T-helper 1 cell (primary cell): ENCODE data around the gene YLPM1.

ENCODE experiments used
- DNase-seq, 5 donors: peaks; one replicate each; pipeline ENCODE4 v3.0.0-alpha.2; 2012 to 2020

The YLPM1 gene

DNA sequence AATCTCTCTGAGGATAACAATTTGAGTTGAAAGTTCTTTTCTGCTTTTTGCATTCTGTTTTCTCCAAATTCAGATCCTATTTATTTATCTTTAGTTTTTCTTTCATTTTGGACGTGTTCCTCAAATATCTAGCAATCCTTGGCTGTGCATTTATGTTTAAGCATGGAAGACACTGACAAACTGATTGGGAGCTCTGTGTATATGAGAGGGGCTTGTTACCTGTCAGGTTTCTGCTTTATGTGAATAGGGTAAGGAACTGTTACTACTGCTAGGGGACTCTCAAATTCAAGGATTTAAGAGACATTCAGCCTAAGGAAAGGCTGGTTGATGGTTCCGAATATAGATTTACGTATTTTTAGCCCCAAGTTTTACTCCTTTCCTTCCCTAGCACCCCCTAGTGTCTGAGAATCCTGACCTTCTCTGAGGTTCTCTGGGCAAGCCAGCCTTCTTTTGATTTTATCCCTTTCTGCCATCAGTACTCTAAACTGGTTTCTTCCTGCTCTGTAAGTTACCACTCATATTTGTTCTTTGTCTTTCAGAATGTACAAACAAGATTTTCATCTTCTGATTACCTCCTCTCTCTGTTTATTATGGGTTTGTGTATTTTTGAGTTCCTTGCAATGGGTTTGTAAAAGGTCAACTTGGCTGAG, 30.5 kb downstream of the YLPM1 start:
- peak in 1 of 5 donors; percentile 23 for DNase-seq

DNA sequence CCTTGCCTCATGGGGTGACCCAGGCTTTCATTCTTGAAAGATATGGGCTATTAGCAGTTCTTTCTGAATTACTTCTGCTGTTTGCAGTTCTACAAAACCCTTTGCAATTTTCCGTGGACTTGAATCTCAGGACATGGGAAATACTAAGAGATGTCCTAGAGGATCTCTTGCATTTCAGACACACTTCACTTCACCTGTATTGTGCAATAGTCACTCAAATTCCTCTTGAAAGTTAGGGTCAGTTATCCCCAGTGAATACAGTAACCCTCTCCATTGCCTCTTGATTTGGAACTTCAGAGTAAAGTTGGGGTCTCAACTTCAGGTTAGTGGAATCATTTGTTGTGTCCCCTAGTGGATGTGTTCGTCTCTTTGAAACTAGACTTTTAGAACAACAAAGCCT, 31.8 kb downstream of the YLPM1 start:
- DNase-seq = no peak

DNA sequence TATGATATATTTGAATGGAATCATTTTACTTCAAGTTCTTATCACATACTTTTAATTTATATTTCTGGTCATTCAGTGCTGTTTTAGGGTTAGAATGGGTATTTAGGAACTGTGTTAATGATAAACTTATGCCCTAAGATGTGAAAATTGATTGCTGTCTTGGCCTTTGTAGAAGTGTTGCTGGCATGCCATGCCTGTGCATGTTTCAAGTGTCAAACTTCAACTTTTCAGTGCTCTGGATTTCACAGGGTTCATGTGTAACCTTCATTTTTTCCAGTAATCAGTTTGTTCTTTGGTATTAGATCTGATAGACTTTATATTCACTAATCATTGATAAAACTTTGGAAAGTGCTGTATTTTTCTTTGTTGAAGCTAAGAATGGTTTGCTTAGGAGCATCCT, 36.6 kb downstream of the YLPM1 start:
- DNase-seq = no peak

DNA sequence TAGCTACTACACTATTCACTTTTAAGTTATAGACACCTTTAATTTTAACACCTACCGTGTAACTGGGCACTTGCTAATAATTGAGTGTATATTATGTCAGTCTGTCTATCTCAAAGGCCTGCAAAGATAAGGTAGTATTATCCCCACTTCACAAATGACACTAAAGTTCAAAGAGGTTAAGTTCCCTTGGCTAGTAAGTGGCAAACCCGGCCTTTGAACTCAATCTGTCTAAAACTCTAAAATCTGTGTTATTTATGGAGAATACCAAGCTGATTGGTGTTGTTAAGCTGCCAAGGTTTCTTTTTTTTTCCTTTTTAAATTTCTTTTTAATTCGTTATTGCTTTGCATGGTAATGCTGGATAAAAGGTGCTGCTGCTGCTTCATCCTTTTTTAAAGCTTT, 37.7 kb downstream of the YLPM1 start:
- no peak for DNase-seq

DNA sequence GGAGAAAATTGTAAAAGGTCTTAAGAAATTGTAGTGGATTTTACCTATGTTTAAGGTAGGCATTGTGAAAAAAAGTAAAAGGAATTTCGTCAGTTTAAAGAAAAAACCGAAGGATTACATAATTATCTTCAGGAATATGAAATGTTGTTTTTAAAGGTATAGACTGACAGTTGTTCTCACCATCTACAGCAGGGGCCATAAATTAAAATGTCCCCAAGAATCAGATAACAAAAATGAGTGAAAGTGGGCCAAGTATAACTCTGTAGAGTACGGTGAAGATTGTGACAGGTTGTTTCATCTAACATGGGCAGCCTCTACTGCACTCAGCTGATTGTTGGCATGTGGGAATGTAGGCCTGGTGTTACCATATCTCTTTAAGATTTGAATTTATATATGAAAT, 38.3 kb downstream of the YLPM1 start:
- DNase-seq = no peak

DNA sequence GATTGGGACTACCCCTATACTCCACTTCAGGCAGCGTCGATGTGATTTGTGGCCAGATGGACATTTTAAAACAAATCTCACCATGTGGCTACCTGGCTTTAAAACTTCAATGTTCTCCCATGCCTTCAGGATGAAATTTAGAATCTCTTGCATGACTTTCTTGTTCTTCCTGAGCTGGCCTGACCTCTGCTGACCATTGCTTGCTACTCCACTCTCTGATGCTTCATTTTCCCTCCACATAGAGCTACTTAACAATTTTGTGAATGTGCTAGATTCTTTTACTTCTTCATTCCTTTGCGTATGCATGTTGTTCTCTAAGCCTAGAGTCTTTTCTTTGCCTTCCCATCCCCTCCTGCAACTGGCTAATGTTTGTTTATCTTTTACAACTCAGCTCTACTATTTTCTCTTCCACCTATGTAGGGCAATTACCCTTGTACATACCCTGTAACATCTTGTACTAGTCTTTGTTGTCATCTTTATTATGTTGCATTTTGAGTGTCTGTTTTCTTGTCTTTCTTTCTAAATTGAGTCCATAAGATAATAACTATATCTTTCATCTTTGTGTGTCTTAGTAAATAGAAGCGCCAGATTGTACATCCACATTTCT, 41.2 kb downstream of the YLPM1 start:
- DNase-seq = peak in 2 of 5 donors; percentile 6 to 14

DNA sequence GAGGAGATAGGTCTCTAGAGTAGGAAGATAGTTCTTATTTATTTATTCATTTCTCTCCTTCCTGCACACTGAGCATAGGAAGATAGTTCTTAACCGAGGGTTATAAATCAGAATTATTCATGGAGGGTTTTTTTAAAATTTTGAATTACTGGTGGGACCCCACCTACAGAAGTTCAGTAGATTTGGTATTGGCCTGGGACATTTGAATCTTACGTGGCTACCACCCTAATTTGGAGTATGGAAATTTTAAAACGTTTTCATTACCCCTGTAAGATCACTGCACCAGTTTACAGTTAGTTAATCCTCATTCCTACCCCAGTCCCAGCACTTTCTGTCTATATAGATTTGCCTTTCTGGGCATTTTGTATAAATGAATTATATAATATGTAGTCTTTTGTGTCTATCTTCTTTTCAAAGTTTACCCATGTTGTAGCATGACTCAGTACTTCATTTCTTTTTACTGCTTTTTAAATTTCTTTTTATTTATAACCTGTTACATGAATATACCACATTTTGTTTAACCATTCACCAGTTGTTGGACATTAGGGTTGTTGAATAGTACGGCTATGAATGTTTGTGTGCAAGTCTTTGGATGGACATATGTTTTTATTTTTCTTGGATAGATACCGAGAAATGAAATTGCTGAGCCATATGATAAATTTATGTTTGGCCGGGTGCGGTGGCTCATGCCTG, 44.9 kb downstream of the YLPM1 start:
- DNase-seq = no peak

DNA sequence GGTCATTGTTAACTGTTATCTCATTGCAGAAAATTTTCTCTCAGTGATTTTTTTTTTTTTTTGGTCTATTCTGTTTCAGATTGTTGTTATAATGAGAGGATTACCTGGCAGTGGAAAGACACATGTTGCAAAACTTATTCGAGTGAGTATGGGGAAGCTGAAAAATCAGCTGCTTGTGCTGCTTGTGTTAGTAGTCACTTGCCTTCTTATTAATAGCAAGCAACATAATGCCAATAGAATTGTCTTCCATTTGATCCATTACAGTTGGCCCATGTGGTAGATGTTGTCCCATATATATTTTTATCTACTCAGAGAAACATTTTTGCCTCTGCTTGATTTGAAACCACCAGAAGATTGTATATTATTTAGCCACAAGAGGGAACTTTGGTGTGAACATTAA, 53.0 kb downstream of the YLPM1 start:
- no peak for DNase-seq

DNA sequence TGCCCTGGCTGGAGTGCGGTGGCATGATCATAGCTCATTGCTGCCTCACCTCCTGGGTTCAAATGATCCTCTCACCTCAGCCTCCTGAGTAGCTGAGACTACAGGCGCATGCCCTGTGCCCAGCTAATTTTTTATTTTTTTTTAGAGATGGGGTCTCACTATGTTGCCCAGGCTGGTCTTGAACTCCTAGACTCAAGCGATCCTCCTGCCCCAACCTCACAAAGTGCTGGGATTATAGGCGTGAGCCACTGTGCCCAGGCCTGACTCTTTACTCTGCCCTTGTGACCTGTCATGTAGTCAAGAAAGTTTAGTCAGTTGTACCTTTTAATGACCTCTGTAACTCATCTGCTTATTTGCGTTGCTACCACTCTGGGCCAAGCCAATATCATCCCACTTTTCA, 57.2 kb downstream of the YLPM1 start:
- no peak for DNase-seq

DNA sequence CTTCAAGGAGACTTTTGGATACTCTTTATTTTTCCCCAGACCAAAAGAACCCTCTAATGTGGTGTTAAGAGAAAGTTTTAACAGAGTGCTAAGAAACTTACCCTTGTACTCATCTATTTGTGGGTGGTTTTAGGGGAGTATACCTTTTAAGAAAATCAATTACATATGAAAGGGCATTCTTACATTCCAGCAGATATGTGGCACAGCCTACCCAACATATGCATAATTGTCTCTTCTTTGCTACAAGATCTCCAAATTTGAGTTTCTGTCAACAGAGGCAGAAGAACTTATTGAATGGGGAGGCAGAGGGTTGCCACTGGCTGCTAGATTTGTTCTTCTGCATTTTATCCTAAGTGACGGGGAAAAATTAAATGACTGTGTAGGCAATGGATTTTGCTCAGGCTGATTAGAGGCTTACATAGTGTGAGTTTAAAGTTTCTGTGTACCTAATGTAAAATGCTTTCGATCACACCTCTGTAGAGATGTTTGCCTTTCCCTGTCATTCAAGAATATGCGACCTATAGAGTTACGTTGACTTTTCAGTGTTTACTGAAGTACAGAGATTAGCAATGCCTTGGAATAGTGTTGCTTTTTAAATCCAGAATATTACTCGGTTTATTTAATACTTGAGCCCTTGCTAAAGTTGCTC, 58.3 kb downstream of the YLPM1 start:
- no peak for DNase-seq

DNA sequence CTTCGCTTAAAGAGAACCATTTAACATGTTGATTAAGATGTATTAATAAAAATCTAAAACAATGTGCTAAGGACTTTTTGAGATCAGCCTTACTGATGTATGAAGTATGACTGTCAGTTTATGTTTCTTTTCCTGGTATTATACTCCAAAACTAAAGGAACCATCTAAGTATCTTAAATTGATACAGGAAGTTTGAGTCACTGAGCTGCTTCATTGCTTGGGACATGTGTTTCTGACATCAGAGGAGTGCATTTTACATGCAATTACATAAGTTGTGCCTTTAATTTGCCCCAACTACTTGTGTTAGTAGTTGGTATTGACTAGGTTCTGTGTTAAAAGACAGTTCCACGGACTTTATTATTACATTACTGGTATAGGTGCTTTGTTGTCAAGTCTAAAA, 61.9 kb downstream of the YLPM1 start:
- no peak for DNase-seq

DNA sequence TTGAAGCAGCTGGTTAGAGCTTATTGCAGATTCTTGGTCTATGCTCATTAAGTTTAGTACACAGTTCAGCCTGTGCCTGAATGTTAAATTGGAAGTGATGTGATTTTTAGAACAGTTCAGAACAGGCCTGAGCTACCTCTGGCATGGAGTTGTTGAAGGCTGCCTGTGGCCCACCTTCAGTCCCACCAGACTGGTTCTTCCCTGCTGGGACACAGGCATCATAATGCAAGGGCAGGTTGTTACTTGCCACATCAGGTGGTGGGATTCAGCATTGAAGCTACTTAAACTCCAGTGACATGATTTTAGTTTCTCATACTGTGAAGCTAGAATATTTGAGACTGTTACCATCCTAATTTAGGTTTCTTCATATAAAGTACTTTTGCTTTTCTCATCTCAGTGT, 63.5 kb downstream of the YLPM1 start:
- no peak for DNase-seq

DNA sequence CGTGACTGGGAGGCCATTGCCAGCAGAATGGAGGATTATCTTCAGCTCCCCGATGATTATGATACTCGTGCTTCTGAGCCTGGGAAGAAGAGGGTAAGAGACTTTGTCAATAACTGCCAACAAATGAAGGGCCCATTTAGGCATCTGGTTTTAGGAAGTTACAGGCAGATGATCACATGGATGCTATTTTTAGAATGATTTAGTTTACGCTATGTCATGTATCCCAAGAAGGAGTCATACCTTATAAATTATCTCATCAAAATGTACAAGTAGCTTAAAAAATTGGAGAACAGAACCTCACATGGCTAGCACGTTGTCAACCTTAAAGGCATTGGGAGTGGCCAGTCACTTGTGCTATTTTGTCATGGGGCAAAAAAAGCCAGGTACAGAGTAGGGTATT, 66.1 kb downstream of the YLPM1 start:
- DNase-seq = no peak

DNA sequence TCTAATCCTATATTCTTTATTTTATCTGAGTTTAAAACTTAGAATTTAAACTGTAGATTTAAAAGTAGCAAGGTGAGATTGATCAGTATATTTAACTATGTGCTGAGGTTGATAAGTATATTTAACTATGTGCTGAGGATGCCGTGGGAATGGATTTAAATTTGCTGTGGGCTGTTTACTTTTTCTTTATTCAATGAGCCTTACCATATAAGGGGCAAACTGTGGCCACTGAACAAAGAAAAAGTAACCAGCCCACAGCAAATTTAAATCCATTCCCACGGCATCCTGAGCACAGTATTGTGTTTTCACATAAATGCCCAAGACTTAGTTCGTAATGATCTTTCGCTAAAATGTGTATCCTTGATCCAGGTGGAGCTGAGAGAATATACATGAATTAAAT, 69.7 kb downstream of the YLPM1 start:
- no peak for DNase-seq

DNA sequence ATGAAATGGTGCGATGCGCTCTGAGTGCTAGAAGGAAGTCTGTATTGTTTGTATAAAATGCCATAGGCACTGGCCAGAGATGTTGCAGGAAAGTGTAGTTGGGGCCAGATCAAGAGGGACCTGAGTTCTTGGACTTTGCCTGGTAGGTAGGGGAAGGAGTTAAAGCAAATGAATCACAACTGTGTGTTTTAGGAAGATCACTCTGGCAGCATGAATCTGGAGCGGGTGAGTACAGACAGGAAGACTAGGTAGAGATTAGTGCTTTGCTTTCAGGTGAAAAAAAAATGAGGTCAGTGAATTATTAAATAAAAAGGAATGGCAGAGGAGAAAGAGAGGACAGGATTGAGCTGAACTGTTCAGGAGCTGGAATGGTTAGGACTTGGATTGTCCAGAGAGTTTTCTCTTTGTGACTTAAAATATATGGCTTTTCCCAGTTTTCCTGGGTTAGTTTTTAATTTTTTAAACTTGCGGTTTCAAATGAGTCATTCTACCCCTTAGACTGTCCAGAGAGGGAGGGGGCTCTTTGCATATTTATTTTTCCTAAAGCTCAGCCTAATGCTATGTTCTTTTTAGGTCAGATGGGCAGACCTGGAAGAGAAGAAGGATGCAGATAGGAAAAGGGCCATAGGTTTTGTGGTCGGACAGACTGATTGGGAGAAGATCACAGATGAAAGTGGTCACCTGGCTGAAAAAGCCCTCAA, 71.7 kb downstream of the YLPM1 start:
- no peak for DNase-seq

DNA sequence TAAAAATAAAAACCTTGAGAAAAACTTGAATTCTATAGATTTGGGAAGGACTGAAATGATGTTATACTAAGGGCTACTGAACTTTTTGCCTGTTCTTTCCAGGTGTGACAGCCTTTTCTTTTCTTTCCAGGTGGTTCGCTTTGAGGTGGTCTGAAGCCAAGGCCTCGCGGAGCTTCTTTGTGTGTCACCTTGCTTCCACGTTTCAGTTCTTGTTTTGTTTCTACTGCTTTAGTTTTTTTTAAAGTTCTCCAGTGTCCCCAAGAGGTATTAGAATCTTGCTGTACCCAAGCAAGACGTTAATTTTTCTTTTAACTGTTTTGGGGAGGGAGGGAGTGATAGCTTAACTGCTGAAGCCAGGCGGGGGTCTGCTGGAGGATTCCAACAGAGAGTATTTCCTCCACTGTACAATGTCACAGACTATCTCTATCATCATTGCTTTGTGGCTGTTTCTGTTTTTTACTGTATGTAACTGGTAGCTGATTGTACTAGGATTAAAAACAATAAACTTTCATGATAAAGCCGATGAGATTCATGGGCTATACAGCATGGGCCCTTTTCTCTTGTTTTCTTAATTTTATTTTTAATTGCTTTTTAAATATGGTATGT, 72.6 kb downstream of the YLPM1 start:
- DNase-seq = no peak

DNA sequence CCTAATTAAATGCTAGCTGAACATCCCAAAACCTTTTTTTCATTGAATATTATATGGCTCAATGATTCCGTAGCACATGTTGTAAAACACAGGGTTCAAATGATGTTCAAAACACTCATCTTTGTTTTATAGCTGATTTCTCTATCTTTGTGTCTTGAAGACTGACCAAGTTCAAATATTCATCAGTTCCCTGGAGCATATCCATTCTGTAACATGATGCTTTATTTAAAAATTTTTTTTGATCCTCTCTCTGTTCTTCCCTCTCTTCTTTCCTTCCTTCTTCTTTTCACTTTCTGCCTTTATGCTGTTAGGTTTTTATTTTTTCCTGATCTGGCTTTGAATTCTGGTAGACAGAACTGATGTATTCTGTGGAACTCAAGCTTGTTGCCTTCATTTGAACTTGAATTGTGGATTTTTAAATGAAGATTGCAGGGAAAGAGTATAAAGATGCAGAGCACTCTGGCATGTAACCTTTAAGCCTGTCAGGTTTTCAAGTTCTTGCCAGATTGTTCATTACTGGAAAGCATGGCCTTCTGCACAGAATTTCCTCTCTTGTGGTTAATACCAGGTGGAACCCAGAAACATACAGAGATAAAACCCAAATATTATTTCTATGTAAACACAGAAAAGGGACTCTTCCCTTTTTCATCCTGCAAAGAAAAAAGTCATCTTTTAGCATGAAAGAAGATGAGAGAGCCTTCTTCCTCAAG, 73.3 kb downstream of the YLPM1 start:
- DNase-seq = no peak

DNA sequence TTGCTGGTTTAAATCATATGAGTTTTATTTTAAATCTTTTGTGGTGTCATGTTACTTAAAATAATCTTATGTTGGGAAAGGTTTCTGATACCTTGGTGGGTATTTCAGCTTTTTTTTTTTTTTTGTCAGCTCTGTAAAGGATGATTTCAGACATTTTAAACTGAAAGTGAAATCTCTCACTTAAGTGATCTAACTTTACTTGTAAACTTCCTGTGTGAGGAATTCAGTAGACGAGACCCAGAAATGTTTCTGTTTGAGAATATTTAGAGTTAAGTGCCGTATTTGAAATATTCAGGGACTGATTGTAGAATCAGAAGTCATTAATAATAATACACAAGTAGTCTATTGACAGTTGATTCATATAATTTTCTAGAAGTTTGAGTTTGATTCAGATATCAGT, 75.0 kb downstream of the YLPM1 start:
- DNase-seq = peak in 1 of 5 donors; percentile 42

DNA sequence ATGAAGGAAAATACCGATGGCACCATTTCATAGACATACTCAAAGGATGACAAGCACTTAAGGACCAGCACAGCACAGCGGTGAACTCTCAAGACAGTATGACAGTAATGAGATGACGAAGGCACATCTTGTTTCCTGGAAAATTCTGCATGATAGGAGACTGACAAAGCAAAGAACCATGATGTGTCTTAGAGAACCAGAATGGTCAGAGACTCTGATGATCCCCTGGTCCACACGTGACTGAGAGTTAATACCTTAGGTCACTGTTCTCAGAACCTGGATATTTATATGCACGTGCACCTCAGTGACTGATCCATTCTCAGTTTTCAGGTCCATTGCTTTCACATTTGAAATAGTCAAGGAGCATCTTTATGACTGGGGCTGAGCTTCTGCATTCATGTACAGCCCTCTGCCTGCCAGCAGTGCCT, 77.5 kb downstream of the YLPM1 start:
- peak in 1 of 5 donors; percentile 64 for DNase-seq

DNA sequence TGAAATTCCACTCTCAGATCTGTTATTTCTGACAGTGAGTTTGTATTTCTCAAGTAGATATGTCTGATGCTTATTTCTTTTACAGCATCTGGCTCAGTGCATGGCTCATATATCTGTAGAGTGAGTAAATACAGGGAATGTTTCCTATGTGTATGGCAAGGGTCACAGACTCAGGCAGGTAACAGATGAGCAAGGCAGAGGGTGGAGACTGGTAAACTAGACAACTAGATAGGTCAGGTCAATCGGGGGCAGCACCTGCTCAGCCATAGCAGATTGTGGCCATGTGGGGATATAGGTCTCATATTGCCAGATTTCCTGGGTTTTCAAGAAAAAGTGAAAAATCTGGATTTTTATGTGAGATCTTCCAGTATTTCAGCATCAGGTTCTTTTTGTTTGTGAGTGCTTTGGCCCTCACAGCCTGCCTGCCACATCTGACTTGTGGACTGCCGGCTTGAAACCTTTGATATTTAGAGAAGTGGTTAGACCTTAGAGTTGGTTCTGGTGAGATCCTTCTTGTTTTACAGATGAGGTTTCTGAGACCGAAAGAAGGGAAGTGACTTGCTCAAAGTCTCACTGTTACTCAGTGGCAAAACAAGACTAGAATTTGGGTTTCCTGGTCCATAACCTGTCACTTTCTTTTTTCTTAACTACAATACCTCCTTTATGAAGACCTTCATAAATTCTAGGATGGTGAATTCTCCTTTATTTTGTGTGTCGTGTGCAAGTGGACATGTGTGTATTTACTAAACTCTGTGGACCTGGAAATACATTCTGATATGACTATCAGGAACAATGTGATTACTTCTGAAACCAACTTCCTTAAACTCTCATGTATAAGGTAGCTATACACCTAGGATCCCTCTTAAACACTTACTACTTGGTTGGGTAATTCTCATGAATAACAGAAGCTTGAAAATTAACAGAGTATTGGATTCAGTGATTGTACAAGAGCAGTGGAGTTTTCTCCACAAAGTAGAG, 78.4 kb downstream of the YLPM1 start:
- peak in 1 of 5 donors; percentile 77 for DNase-seq

DNA sequence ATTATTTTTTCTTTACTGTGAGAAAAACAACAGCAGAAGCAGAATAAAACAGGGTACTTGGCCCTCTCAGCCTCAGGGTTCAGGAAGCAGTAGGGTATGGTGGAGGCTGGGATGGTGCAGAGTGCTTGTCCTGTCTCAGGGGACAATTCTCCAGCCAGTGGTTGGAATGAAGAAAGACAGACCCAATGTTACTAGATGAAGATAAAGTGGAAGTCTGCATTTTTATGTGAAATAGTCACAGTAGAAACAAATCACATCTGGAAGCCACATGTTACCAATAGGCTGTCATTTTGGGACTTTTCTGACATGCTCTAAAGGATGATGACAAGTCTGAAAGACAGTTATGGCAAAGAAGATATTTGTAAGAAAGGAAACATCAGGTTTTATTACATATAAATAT, 80.5 kb downstream of the YLPM1 start:
- DNase-seq = no peak
